ENCODE measurements around the gene PPP3CA.

The PPP3CA gene

GRCh38 chr4:101014417-101014816, 332.9 kb downstream of the PPP3CA start:
- Histone ChIP-seq H2AFZ (no peak overlapping the region), H3K36me3 (ENCODE audit: control insufficient read depth, insufficient read depth, low read length) (no peaks in the 10 kb centered on the region), H3K9me3 (ENCODE audit: control insufficient read depth, low read length) (no peaks in the 10 kb centered on the region), H3K9ac (no peak overlapping the region), H3K79me2 (no peaks in the 10 kb centered on the region), H3K4me2 (ENCODE audit: low read length) (no peak overlapping the region), H3K4me3 (ENCODE audit: low read depth, low read length) (no peak overlapping the region), H3K27ac (no peak overlapping the region), H3K27me3 (ENCODE audit: control insufficient read depth, insufficient read depth, low read length) (no peaks in the 10 kb centered on the region), H3K4me1 (no peaks in the 10 kb centered on the region)
- TF ChIP-seq, protein P1, sequence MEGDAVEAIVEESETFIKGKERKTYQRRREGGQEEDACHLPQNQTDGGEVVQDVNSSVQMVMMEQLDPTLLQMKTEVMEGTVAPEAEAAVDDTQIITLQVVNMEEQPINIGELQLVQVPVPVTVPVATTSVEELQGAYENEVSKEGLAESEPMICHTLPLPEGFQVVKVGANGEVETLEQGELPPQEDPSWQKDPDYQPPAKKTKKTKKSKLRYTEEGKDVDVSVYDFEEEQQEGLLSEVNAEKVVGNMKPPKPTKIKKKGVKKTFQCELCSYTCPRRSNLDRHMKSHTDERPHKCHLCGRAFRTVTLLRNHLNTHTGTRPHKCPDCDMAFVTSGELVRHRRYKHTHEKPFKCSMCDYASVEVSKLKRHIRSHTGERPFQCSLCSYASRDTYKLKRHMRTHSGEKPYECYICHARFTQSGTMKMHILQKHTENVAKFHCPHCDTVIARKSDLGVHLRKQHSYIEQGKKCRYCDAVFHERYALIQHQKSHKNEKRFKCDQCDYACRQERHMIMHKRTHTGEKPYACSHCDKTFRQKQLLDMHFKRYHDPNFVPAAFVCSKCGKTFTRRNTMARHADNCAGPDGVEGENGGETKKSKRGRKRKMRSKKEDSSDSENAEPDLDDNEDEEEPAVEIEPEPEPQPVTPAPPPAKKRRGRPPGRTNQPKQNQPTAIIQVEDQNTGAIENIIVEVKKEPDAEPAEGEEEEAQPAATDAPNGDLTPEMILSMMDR (IDR thresholded peaks at IDR 0.05) = no peak

- H3K4me2 ChIP-seq (ENCODE audit: low read length) = no peak overlapping the region
- no peaks in the 10 kb centered on the region for H3K27me3 ChIP-seq (ENCODE audit: control insufficient read depth, insufficient read depth, low read length)
- TF ChIP-seq, protein P1 (IDR thresholded peaks at IDR 0.05) = no peak
- H3K79me2 ChIP-seq = no peaks in the 10 kb centered on the region
- H3K4me1 ChIP-seq = no peaks in the 10 kb centered on the region
- no peaks in the 10 kb centered on the region for H3K9me3 ChIP-seq (ENCODE audit: control insufficient read depth, low read length)
- H3K4me3 ChIP-seq (ENCODE audit: low read depth, low read length) = no peak overlapping the region
- no peak overlapping the region for H3K9ac ChIP-seq
- no peaks in the 10 kb centered on the region for H3K36me3 ChIP-seq (ENCODE audit: control insufficient read depth, insufficient read depth, low read length)
- no peak overlapping the region for H3K27ac ChIP-seq
- no peak overlapping the region for H2AFZ ChIP-seq
Measured at GRCh38 chr4:101010987-101011386, 336.3 kb downstream of the PPP3CA start.

DNA sequence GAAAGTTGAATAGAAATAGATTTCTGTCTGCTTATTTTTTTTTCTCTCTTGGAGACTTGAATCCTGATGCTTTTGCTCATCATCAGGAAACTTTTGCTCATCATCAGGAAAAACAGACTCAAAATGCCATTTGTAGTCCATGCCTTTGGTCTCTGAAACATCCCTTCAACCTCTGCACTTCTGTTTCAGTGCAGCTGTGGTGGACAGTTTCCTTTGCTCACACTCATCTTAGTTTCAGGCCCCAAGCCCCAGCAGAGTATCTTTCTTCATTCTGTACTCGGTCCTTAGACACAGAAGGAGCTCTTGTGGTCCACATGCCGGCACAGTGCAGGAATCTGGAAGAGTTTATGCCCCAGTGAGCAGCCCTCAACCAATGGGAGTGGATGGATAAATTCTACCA, 337.9 kb downstream of the PPP3CA start:
- H3K27me3 ChIP-seq (ENCODE audit: control insufficient read depth, insufficient read depth, low read length) = no peaks in the 10 kb centered on the region
- no peak overlapping the region for H3K4me2 ChIP-seq (ENCODE audit: low read length)
- H3K9ac ChIP-seq = no peak overlapping the region
- no peaks in the 10 kb centered on the region for H3K4me1 ChIP-seq
- H3K4me3 ChIP-seq (ENCODE audit: low read depth, low read length) = no peak overlapping the region
- TF ChIP-seq, protein P1 (IDR thresholded peaks at IDR 0.05) = no peak
- H3K27ac ChIP-seq = no peak overlapping the region
- H3K9me3 ChIP-seq (ENCODE audit: control insufficient read depth, low read length) = no peaks in the 10 kb centered on the region
- H3K36me3 ChIP-seq (ENCODE audit: control insufficient read depth, insufficient read depth, low read length) = no peaks in the 10 kb centered on the region
- no peak overlapping the region for H2AFZ ChIP-seq
- H3K79me2 ChIP-seq = no peaks in the 10 kb centered on the region

GRCh38 chr4:101008503-101008902, 338.8 kb downstream of the PPP3CA start:
- Histone ChIP-seq H3K27ac (no peak overlapping the region), H3K36me3 (ENCODE audit: control insufficient read depth, insufficient read depth, low read length) (no peaks in the 10 kb centered on the region), H3K4me3 (ENCODE audit: low read depth, low read length) (no peak overlapping the region), H3K79me2 (no peaks in the 10 kb centered on the region), H3K4me2 (ENCODE audit: low read length) (no peak overlapping the region), H3K4me1 (no peaks in the 10 kb centered on the region), H3K27me3 (ENCODE audit: control insufficient read depth, insufficient read depth, low read length) (no peaks in the 10 kb centered on the region), H3K9me3 (ENCODE audit: control insufficient read depth, low read length) (no peaks in the 10 kb centered on the region), H3K9ac (no peak overlapping the region), H2AFZ (no peak overlapping the region)
- TF ChIP-seq, protein P1 (IDR thresholded peaks at IDR 0.05) = no peak

DNA sequence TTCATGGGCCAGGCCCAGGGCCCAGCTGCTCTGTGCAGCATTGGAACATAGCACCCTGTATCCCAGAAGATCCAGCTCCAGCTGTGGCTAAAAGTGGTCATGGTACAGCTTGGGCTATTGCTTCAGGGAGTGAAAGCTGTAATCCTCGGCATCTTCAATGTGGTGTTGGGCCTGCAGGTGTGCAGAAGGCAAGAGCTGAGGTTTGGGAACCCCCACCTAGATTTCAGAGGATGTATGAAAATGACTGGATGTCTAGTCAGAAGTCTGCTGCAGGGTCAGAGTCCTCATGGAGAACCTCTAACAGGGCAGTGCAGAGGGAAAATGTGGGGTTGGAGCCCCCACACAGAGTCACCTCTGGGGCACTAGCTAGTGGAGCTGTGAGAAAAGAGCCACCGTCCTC, 341.7 kb downstream of the PPP3CA start:
- Histone ChIP-seq H3K4me1 (no peaks in the 10 kb centered on the region), H3K79me2 (no peaks in the 10 kb centered on the region), H3K4me3 (ENCODE audit: low read depth, low read length) (no peak overlapping the region), H3K9ac (no peak overlapping the region), H3K27me3 (ENCODE audit: control insufficient read depth, insufficient read depth, low read length) (no peaks in the 10 kb centered on the region), H3K9me3 (ENCODE audit: control insufficient read depth, low read length) (no peaks in the 10 kb centered on the region), H3K4me2 (ENCODE audit: low read length) (no peak overlapping the region), H3K27ac (no peak overlapping the region), H2AFZ (no peak overlapping the region), H3K36me3 (ENCODE audit: control insufficient read depth, insufficient read depth, low read length) (no peaks in the 10 kb centered on the region)
- TF ChIP-seq, protein P1 (IDR thresholded peaks at IDR 0.05) = no peak
